GM12878 (cell line): ENCODE measurements around the gene NAA60. TPM values are rescaled to one million over a fixed set of nuclear protein-coding genes. Genes with fewer than 3 reads are reported as not detected.

ENCODE experiments used
- ATAC-seq: fragments of 200-7000 bp; cut with Tn5 transposase; 3 replicates; pipeline ENCODE4 v1.9.1; 2020; ENCODE audit warnings: mild to moderate bottlenecking, moderate library complexity
- BruUV-seq: library from RNA; stranded (reverse); fragments of 400-500 nt; replicated peaks from 2 replicates; lab custom pipeline; 2021; lab: Mats Ljungman, UMichigan
- CTCF ChIA-PET: fragments of 300-600 bp; sonication (Branson Sonifier 250); formaldehyde crosslinking; extraction: SDS; loops from one replicate; lab custom pipeline; 2021; ENCODE audit warnings: inconsistent platforms; lab: Yijun Ruan, JAX
- POLR2A ChIA-PET: fragments of 350-600 bp; formaldehyde crosslinking; extraction: SDS; loops from one replicate; lab custom pipeline; 2021; ENCODE audit warnings: inconsistent platforms; lab: Charles Lee
- RAD21 ChIA-PET: fragments of 300-600 bp; sonication (Branson Sonifier 250); formaldehyde crosslinking; loops from one replicate; lab custom pipeline; 2023; ENCODE audit warnings: antibody characterized with exemption; ENCODE audit not compliant: unreplicated experiment; lab: Charles Lee
- SMC1A ChIA-PET: fragments of 300-600 bp; sonication (Branson Sonifier 250); formaldehyde crosslinking; loops from one replicate; lab custom pipeline; 2023; ENCODE audit not compliant: unreplicated experiment, uncharacterized antibody; lab: Charles Lee
- DNase-seq: peaks from one replicate; pipeline ENCODE4 v3.0.0-alpha.2; 2011; ENCODE audit warnings: low read depth, low spot score
- FAIRE-seq: peaks from 3 replicates; lab custom pipeline; 2011; peaks lifted over from hg19 to GRCh38; lab: Jason Lieb, UNC
- H2AFZ ChIP-seq: 2 replicates; pipeline ENCODE4 v1.6.0; 2011; ENCODE audit warnings: low read depth, low read length, control low read depth; ENCODE audit not compliant: control insufficient read depth
- H3K27ac ChIP-seq: 2 replicates; pipeline ENCODE4 v1.5.1; 2011; ENCODE audit warnings: control low read depth; ENCODE audit not compliant: control insufficient read depth, insufficient read depth
- H3K27me3 ChIP-seq, 2 experiments: replicated peaks in 1 of 2; 2 replicates each; pipeline versions ENCODE4 v1.6.0 to v1.6.1; 2011; ENCODE audit warnings: low read length in 1 of 2; ENCODE audit not compliant: control insufficient read depth in 2 of 2, insufficient read depth in 2 of 2
- H3K36me3 ChIP-seq, 2 experiments: 2 replicates each; pipeline ENCODE4 v1.5.1; 2011; ENCODE audit warnings: low read length in 1 of 2; ENCODE audit not compliant: control insufficient read depth in 2 of 2, insufficient read depth in 2 of 2
- H3K4me1 ChIP-seq: 2 replicates; pipeline ENCODE4 v1.6.1; 2011; ENCODE audit warnings: mild to moderate bottlenecking, low read length, moderate library complexity, mixed read lengths; ENCODE audit not compliant: control insufficient read depth, insufficient read depth
- H3K4me2 ChIP-seq: 2 replicates; pipeline ENCODE4 v1.6.0; 2011; ENCODE audit warnings: control low read depth; ENCODE audit not compliant: control insufficient read depth, insufficient read depth
- H3K4me3 ChIP-seq: fragments of 200-600 bp; sonication (generic); 2 replicates; pipeline ENCODE4 v1.5.1; 2016
- H3K79me2 ChIP-seq: 2 replicates; pipeline ENCODE4 v1.6.0; 2011; ENCODE audit warnings: low read length; ENCODE audit not compliant: control insufficient read depth, insufficient read depth
- H3K9ac ChIP-seq: 2 replicates; pipeline ENCODE4 v1.8.0; 2011; ENCODE audit warnings: low read length, control low read depth, mixed read lengths; ENCODE audit not compliant: control insufficient read depth, insufficient read depth
- H3K9me3 ChIP-seq: replicated peaks from 3 replicates; pipeline ENCODE4 v1.5.1; 2011; ENCODE audit warnings: mild to moderate bottlenecking, low read length; ENCODE audit not compliant: control insufficient read depth, insufficient read depth
- H4K20me1 ChIP-seq: 2 replicates; pipeline ENCODE4 v1.6.0; 2011; ENCODE audit not compliant: control insufficient read depth, insufficient read depth
- JUNB ChIP-seq: IDR thresholded peaks from 2 replicates; pipeline ENCODE4 v1.6.1; 2016; ENCODE audit warnings: antibody characterized with exemption, mild to moderate bottlenecking
- JUND ChIP-seq: IDR thresholded peaks from 2 replicates; pipeline ENCODE4 v1.6.1; 2012; ENCODE audit warnings: low read depth, mild to moderate bottlenecking, low read length, improper control_type of control experiment, moderate library complexity
- MAX ChIP-seq: IDR thresholded peaks from 2 replicates; pipeline ENCODE4 v1.6.1; 2012; ENCODE audit warnings: low read depth, low read length, improper control_type of control experiment
- NFXL1 ChIP-seq: fragments of 450-650 bp; IDR thresholded peaks from 2 replicates; pipeline ENCODE4 v1.6.1; 2017; ENCODE audit warnings: antibody characterized with exemption, mild to moderate bottlenecking, borderline replicate concordance
- PBX3 ChIP-seq: IDR thresholded peaks from 2 replicates; pipeline ENCODE4 v1.6.1; 2011; ENCODE audit warnings: mild to moderate bottlenecking, low read depth, low read length, moderate library complexity; ENCODE audit not compliant: insufficient replicate concordance
- TAF1 ChIP-seq: IDR thresholded peaks from 2 replicates; pipeline ENCODE4 v1.6.1; 2011; ENCODE audit warnings: mild to moderate bottlenecking, low read depth, low read length, borderline replicate concordance
- TCF7 ChIP-seq: IDR thresholded peaks from 2 replicates; pipeline ENCODE4 v1.6.1; 2014; ENCODE audit warnings: antibody characterized with exemption, borderline replicate concordance
- ZBED1 ChIP-seq: IDR thresholded peaks from 2 replicates; pipeline ENCODE4 v1.6.1; 2016; ENCODE audit warnings: borderline replicate concordance
- ZZZ3 ChIP-seq: IDR thresholded peaks from 2 replicates; pipeline ENCODE4 v1.6.1; 2011; ENCODE audit warnings: low read depth; ENCODE audit not compliant: control insufficient read depth, insufficient read length
- WGBS: methylation state at CpG from one replicate; pipeline ENCODE4 v1.1.6; 2016; ENCODE audit warnings: low lambda C conversion rate; ENCODE audit not compliant: insufficient replicate concordance, insufficient coverage; ENCODE audit errors: missing lambda C conversion rate; 5-methylcytosine and 5-hydroxymethylcytosine counted together
- in situ Hi-C: fragments of 300-500 bp; cut with MboI; formaldehyde crosslinking; loops from 9 replicates; pipeline ENCODE4 v1.14.3; 2018; ENCODE audit warnings: mixed read lengths
- intact Hi-C: fragments of 100-400 bp; cut with micrococcal nuclease; formaldehyde crosslinking; loops from one replicate; pipeline ENCODE4 v1.14.2; 2022; ENCODE audit not compliant: unreplicated experiment
- polyA plus RNA-seq, 11 experiments: library from polyadenylated mRNA; depleted of rRNA in 4 of 11; unstranded in 6 of 11; stranded (reverse) in 5 of 11; fragments of >200 nt; fragmentation: Nextera tagmentation in 4 of 11; fragmentation: Illumina TruSeq in 1 of 11; extraction: Ambion mirVana in 4 of 11; extraction: Trizol in 1 of 11; gene quantifications; 1 replicate in 1 of 11; 2 replicates in 10 of 11; pipeline versions ENCODE4 v1.2.1 to v1.2.3, GENCODE V29; 2011 to 2016; ENCODE audit warnings: inconsistent platforms in 2 of 11, missing spikeins in 2 of 11, low read depth in 1 of 11
- total RNA-seq, 4 experiments: library from RNA; depleted of rRNA in 3 of 4; stranded (reverse); fragments of >200 nt in 3 of 4; fragmentation: Illumina TruSeq in 1 of 4; extraction: Trizol in 1 of 4; gene quantifications; 2 replicates each; pipeline versions ENCODE4 v1.2.1 to v1.2.3, GENCODE V29; 2013 to 2021
- TF ChIP-seq, protein P1 (sequence below): fragments of 450-650 bp; IDR thresholded peaks from 2 replicates; pipeline ENCODE4 v1.6.1; 2017; ENCODE audit warnings: borderline replicate concordance

The NAA60 gene
- total and polyA plus RNA-seq, 10 of the 15 experiments (the other 5 are each of a cell fraction or from before 2014, with no cell fraction given): 6.2 to 43.1 (median 34.6) TPM

GRCh38 chr16:3534126-3534525 is 90.6 kb downstream of the NAA60 start:
- 84% methylated on average over 10 of the region's 10 CpGs for WGBS
- no TSS peak for BruUV-seq
- Histone ChIP-seq H3K9ac (no peak overlapping the region), H3K79me2 (no peaks in the 10 kb centered on the region), H3K27me3 (no peaks in the 10 kb centered on the region), H3K27ac (no peak overlapping the region), H3K9me3 (no peaks in the 10 kb centered on the region), H3K4me3 (no peak overlapping the region), H4K20me1 (no peaks in the 10 kb centered on the region), H3K4me1 (no peaks in the 10 kb centered on the region), H2AFZ (no peak overlapping the region), H3K36me3 (no peaks in the 10 kb centered on the region; a peak in 1 of 4 replicates), H3K4me2 (no peak overlapping the region)
- ATAC-seq (no peak), FAIRE-seq (no peak), DNase-seq (no peak)
- CTCF ChIA-PET: no interaction called here
- POLR2A ChIA-PET: no interaction called here
- RAD21 ChIA-PET: no interaction called here
- TF ChIP-seq, protein P1, sequence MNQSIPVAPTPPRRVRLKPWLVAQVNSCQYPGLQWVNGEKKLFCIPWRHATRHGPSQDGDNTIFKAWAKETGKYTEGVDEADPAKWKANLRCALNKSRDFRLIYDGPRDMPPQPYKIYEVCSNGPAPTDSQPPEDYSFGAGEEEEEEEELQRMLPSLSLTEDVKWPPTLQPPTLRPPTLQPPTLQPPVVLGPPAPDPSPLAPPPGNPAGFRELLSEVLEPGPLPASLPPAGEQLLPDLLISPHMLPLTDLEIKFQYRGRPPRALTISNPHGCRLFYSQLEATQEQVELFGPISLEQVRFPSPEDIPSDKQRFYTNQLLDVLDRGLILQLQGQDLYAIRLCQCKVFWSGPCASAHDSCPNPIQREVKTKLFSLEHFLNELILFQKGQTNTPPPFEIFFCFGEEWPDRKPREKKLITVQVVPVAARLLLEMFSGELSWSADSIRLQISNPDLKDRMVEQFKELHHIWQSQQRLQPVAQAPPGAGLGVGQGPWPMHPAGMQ: no peak
- TF ChIP-seq ZZZ3 (no peak), JUND (no peak), ZBED1 (no peak), TAF1 (no peak), NFXL1 (no peak), JUNB (no peak), PBX3 (no peak), MAX (no peak), TCF7 (no peak)
- in situ Hi-C loops (no loop called here), intact Hi-C loops (no loop called here)
- SMC1A ChIA-PET: no interaction called here
